ENCODE results near the gene IL1R2.

The IL1R2 gene

DNA sequence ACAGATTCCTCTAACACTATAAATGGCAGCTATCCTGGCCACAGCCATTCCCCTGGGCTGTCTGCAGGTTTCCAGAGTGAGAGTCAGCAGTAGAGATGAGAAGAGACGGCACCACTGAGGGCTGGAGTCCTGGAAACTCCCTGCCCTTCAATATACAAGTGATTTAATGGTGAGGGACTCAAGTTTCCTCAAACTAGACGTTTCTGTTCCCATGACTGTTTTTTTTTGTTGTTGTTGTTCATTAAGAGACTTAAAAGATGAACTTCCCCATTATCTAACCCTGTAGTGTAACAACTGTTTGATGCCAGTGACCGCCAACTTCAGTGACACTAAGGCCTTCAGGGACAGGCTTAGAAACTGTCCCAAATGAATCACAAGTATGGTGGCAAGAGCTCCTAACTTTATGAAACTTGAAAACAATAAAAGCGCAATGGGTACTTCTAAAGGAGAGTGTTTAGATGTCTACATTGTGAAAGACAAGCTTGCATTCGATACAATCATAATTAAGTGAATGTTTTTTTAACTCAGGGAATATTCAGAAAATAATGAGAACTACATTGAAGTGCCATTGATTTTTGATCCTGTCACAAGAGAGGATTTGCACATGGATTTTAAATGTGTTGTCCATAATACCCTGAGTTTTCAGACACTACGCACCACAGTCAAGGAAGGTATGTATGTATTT, 34.0 kb downstream of the IL1R2 start:
- TF ChIP-seq, protein P1, sequence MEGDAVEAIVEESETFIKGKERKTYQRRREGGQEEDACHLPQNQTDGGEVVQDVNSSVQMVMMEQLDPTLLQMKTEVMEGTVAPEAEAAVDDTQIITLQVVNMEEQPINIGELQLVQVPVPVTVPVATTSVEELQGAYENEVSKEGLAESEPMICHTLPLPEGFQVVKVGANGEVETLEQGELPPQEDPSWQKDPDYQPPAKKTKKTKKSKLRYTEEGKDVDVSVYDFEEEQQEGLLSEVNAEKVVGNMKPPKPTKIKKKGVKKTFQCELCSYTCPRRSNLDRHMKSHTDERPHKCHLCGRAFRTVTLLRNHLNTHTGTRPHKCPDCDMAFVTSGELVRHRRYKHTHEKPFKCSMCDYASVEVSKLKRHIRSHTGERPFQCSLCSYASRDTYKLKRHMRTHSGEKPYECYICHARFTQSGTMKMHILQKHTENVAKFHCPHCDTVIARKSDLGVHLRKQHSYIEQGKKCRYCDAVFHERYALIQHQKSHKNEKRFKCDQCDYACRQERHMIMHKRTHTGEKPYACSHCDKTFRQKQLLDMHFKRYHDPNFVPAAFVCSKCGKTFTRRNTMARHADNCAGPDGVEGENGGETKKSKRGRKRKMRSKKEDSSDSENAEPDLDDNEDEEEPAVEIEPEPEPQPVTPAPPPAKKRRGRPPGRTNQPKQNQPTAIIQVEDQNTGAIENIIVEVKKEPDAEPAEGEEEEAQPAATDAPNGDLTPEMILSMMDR (IDR thresholded peaks at IDR 0.05) = no peak

DNA sequence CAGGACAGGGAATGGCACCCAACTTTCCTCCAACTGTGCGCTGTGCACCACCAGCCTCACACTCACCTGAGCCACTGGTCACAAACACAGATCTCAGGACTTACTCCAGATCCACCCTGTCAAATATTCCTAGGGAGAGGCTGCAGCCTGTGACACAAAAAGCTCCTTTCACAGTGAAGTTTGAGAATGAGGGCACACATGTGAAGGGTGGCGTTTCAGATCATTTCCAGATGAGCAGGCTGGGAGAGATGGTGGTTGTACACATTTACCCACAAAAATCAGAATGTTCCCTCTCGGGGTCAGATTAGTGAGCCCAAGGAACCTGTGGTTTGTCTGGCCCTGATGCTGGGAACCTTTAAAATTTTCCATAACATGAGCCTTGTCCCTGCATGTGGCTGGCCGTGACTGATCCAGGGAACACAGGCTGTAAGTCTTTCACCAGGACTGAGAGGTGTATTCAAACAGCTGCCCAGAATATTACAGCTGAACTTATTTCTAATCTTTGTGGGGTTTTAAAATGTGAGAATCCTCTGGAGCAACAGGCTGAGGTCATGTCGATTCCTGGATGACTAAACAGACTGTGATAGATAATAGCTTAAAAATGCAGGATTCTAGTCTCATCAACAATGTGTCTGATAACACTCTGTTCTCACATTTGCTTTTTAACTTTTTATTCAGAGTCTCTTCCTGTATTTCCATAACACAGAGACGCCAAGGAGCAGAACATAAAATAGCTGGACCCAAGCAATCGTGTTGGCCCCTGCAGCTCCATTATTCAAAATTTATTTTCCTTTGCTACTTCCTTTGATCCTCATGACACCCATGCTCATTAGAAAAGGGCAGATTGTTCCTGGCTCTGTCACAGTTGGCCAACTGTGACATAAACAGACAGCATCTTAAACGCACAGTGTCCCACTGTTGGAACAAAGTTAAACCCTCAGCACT, 35.5 kb downstream of the IL1R2 start:
- TF ChIP-seq, protein P1 (IDR thresholded peaks at IDR 0.05) = no peak

DNA sequence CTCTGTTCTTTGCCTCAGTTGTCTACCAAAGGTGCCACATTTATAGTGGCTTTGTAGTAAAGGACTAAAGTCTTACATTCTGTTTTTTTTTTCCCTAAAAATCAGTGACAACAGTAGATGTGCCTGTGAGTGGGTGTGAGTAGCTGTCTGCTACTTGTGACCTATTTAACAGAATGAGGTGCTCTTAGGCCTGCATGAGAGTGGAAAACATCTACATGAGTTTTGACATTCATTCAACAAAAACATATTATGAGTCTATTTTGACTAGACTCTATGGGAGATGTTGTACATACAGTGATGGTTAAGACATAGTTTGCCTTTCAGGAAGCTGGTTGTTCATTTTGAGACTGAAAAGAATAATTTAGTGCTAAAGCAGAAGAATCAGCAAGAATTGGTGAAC, 36.7 kb downstream of the IL1R2 start:
- TF ChIP-seq, protein P1 (IDR thresholded peaks at IDR 0.05) = no peak

DNA sequence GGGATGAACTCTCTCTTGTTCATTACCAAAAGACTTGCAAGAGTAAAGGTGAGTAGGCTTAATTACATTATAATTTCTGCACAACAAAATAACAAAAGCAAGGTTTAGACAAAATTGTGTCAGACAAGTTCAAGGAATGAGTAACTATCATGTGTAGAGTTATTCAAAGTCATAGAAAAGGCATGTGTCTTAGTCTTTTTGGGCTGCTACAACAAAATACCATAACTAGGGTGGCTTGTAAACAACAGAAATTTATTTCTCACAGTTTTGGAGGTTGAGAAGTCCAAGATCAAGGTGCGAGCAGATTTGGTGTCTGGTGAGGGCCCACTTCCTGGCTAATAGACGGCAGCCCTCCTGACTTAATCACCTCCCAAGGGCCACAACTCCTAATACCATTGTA, 37.6 kb downstream of the IL1R2 start:
- TF ChIP-seq, protein P1 (IDR thresholded peaks at IDR 0.05) = no peak

DNA sequence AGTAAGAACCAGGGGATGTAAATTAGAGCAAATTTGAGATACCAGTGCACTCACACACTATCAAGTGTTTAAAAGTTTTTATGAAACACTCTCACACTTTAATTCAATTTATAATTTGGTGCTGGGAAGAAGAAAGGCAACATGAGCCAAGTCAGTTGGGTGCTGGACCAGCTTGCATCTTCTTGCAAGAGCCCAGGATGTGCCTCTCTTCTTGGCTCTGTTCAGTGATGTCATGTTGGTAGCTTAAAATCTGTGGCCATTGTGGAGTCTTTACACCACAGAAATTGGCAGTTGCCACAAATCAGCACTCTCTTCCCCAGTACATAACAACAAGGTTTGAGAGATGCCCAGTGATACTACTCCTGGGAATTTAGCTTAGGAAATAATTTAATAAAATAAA, 38.2 kb downstream of the IL1R2 start:
- TF ChIP-seq, protein P1 (IDR thresholded peaks at IDR 0.05) = no peak

- TF ChIP-seq, protein P1 (IDR thresholded peaks at IDR 0.05) = no peak
Measured at GRCh38 chr2:102030502-102030854, 38.7 kb downstream of the IL1R2 start.

- TF ChIP-seq, protein P1 (IDR thresholded peaks at IDR 0.05) = no peak
Measured at GRCh38 chr2:102030855-102031527, 39.2 kb downstream of the IL1R2 start.
